ENCODE data around the gene CDH20. TPM values are rescaled to one million over a fixed set of nuclear protein-coding genes. Genes with fewer than 3 reads are reported as not detected.

Gene CDH20
- total RNA-seq, 1 donor from 2014 or later, result not detected

DNA sequence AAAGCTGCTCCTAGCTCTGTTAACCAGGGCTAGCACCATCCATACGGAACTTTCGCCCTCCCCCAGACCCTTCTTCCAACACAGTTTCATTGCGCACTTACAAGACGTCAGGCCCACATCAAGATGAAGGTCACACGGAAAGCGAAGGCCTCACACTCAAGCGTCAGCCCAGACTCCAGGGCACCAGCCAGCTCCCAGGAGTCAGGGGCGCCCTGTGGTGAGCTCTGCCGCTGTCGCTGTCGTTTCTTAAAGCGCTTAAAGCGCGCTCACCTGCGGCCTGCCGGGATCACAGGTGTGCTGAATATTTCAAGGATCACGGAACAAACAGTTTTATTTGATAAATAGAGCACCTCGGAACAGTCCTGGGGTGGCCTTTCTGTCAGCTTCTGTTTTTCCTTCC is 163.1 kb downstream of the CDH20 start:
- H3K4me3 ChIP-seq (ENCODE audit: low read depth, low read length), result no peak overlapping the region
- H3K27me3 ChIP-seq (ENCODE audit: control insufficient read depth, insufficient read depth, low read length), result no peaks in the 10 kb centered on the region
- TF ChIP-seq CTCF (IDR thresholded peaks at IDR 0.05; ENCODE audit: insufficient read depth, low read length, poor library complexity, severe bottlenecking), result no peak
- H3K36me3 ChIP-seq (ENCODE audit: control insufficient read depth, insufficient read depth, low read length), result no peaks in the 10 kb centered on the region
- DNase-seq (ENCODE audit: low read depth), result no peak

GRCh38 chr18:61497422-61497821 is 164.2 kb downstream of the CDH20 start:
- H3K4me3 ChIP-seq (ENCODE audit: low read depth, low read length), result no peak overlapping the region
- no peak for TF ChIP-seq CTCF (IDR thresholded peaks at IDR 0.05; ENCODE audit: insufficient read depth, low read length, poor library complexity, severe bottlenecking)

GRCh38 chr18:61502472-61502871 is 169.2 kb downstream of the CDH20 start:
- Histone ChIP-seq H3K4me3 (ENCODE audit: low read depth, low read length) (no peak overlapping the region), H3K27me3 (ENCODE audit: control insufficient read depth, insufficient read depth, low read length) (no peaks in the 10 kb centered on the region), H3K36me3 (ENCODE audit: control insufficient read depth, insufficient read depth, low read length) (no peaks in the 10 kb centered on the region)
- TF ChIP-seq CTCF (IDR thresholded peaks at IDR 0.05; ENCODE audit: insufficient read depth, low read length, poor library complexity, severe bottlenecking), result peak; percentile 55
- peak; percentile 1 for DNase-seq (ENCODE audit: low read depth)

More at GRCh38 chr18:61497422-61497821, 164.2 kb downstream of the CDH20 start:
- no peak for DNase-seq (ENCODE audit: low read depth)
- Histone ChIP-seq H3K36me3 (ENCODE audit: control insufficient read depth, insufficient read depth, low read length) (no peaks in the 10 kb centered on the region), H3K27me3 (ENCODE audit: control insufficient read depth, insufficient read depth, low read length) (no peaks in the 10 kb centered on the region)

DNA sequence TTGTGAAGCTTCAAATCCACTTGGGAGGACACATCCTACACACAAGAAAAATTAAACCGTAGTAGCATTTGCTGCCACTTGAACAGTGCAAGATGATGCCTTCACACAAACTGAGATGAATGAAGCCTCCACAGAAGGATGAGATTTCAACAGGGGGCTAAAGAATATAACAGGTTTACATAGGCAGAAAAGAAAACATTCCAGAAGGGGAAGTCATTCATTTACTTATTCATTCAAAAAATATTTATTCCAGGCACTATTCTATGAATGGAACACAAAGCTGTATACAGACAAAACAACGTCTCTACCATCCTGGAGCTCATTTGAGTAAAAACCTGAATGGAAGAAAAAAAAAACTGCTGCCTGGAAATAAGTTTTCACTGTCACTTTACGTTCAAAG is 170.5 kb downstream of the CDH20 start:
- Histone ChIP-seq H3K4me3 (ENCODE audit: low read depth, low read length) (no peak overlapping the region), H3K36me3 (ENCODE audit: control insufficient read depth, insufficient read depth, low read length) (no peaks in the 10 kb centered on the region), H3K27me3 (ENCODE audit: control insufficient read depth, insufficient read depth, low read length) (no peaks in the 10 kb centered on the region)
- no peak for DNase-seq (ENCODE audit: low read depth)
- TF ChIP-seq CTCF (IDR thresholded peaks at IDR 0.05; ENCODE audit: insufficient read depth, low read length, poor library complexity, severe bottlenecking), result no peak

- Histone ChIP-seq H3K36me3 (ENCODE audit: control insufficient read depth, insufficient read depth, low read length) (no peaks in the 10 kb centered on the region), H3K4me3 (ENCODE audit: low read depth, low read length) (no peak overlapping the region), H3K27me3 (ENCODE audit: control insufficient read depth, insufficient read depth, low read length) (no peaks in the 10 kb centered on the region)
- peak; percentile 35 for DNase-seq (ENCODE audit: low read depth)
- TF ChIP-seq CTCF (IDR thresholded peaks at IDR 0.05; ENCODE audit: insufficient read depth, low read length, poor library complexity, severe bottlenecking), result no peak
Measured at GRCh38 chr18:61528961-61529360, 195.7 kb downstream of the CDH20 start.

- H3K36me3 ChIP-seq (ENCODE audit: control insufficient read depth, insufficient read depth, low read length), result no peaks in the 10 kb centered on the region
- H3K4me3 ChIP-seq (ENCODE audit: low read depth, low read length), result no peak overlapping the region
- DNase-seq (ENCODE audit: low read depth), result no peak
- H3K27me3 ChIP-seq (ENCODE audit: control insufficient read depth, insufficient read depth, low read length), result no peaks in the 10 kb centered on the region
- no peak for TF ChIP-seq CTCF (IDR thresholded peaks at IDR 0.05; ENCODE audit: insufficient read depth, low read length, poor library complexity, severe bottlenecking)
Measured at GRCh38 chr18:61530681-61531080, 197.5 kb downstream of the CDH20 start.

Data from kidney epithelial cell (primary cell).